Body of pancreas (tissue), 4 donors: ENCODE results near the gene SRSF6.

Experiments
- CTCF ChIP-seq, 7 experiments: fragments of 450-650 bp in 4 of 7; fragments of 200-600 bp in 3 of 7; sonication (generic) in 3 of 7; IDR thresholded peaks; one replicate each; pipeline ENCODE4 v1.5.1; 2016 to 2019; ENCODE audit warnings: antibody characterized with exemption in 7 of 7
- POLR2A ChIP-seq, 3 donors: fragments of 450-650 bp; IDR thresholded peaks; one replicate each; pipeline ENCODE4 v1.6.1; 2016; ENCODE audit warnings: antibody characterized with exemption in 3 of 3, mild to moderate bottlenecking in 2 of 3

- no peak for TF ChIP-seq CTCF (IDR thresholded peaks at IDR 0.05)
- TF ChIP-seq POLR2A (IDR thresholded peaks at IDR 0.05): no peak
Observed at GRCh38 chr20:43415661-43416430, 41.9 kb upstream of the SRSF6 start.
